T-helper 22 cell (primary cell): Measurements from ENCODE around the gene PHKB.

Experiments
- DNase-seq: peaks from one replicate; pipeline ENCODE4 v3.0.0-alpha.2; 2020; ENCODE audit warnings: low read depth

PHKB gene

GRCh38 chr16:47693226-47693625 is 232.1 kb downstream of the PHKB start:
- DNase-seq: no peak

GRCh38 chr16:47694543-47694942 is 233.4 kb downstream of the PHKB start:
- DNase-seq: no peak

GRCh38 chr16:47695756-47696155 is 234.6 kb downstream of the PHKB start:
- DNase-seq: no peak

- DNase-seq: no peak
These were observed 236.7 kb downstream of the PHKB start for GRCh38 chr16:47697826-47698225.

- no peak for DNase-seq
These were observed 238.0 kb downstream of the PHKB start for GRCh38 chr16:47699106-47699505.

- DNase-seq: no peak
These were observed 239.9 kb downstream of the PHKB start for GRCh38 chr16:47700857-47701587.

GRCh38 chr16:47705266-47705665 is 244.1 kb downstream of the PHKB start:
- DNase-seq: no peak

GRCh38 chr16:47711809-47712208 is 250.7 kb downstream of the PHKB start:
- no peak for DNase-seq

- no peak for DNase-seq
These were observed 251.4 kb downstream of the PHKB start for GRCh38 chr16:47712276-47713224.

GRCh38 chr16:47713225-47713595 is 252.1 kb downstream of the PHKB start:
- DNase-seq: no peak

- no peak for DNase-seq
These were observed 254.4 kb downstream of the PHKB start for GRCh38 chr16:47715442-47716083.

- no peak for DNase-seq
These were observed 255.4 kb downstream of the PHKB start for GRCh38 chr16:47716571-47716970.

GRCh38 chr16:47719713-47720112 is 258.6 kb downstream of the PHKB start:
- DNase-seq: no peak

GRCh38 chr16:47721006-47721637 is 260.0 kb downstream of the PHKB start:
- DNase-seq: no peak

- no peak for DNase-seq
These were observed 260.9 kb downstream of the PHKB start for GRCh38 chr16:47722046-47722445.

GRCh38 chr16:47724115-47724785 is 263.1 kb downstream of the PHKB start:
- no peak for DNase-seq

GRCh38 chr16:47725188-47725695 is 264.1 kb downstream of the PHKB start:
- no peak for DNase-seq

GRCh38 chr16:47726031-47726675 is 265.0 kb downstream of the PHKB start:
- no peak for DNase-seq

- no peak for DNase-seq
These were observed 266.0 kb downstream of the PHKB start for GRCh38 chr16:47727131-47727530.

- DNase-seq: no peak
These were observed 267.1 kb downstream of the PHKB start for GRCh38 chr16:47728205-47728604.

GRCh38 chr16:47729701-47730100 is 268.6 kb downstream of the PHKB start:
- DNase-seq: no peak
